Erythroblast (primary cell): Measurements from ENCODE around the gene TUBB3.
A peak's percentile ranks its signal among the peaks of the same experiment; 100 is the strongest.
"Not testable (repeated sequence)": the region's sequence is repeated elsewhere in the genome, so short reads cannot be mapped to it uniquely, and the experiment has no call there.

Experiments
- DNase-seq, 2 experiments: peaks; one replicate each; lab custom pipeline; 2025; lab: John Stamatoyannopoulos, UW
- GATA1 ChIP-seq: IDR thresholded peaks from 2 replicates; pipeline ENCODE4 v1.6.1; 2011; ENCODE audit warnings: low read depth, mild to moderate bottlenecking, control low read depth, low read length, moderate library complexity
- POLR2A ChIP-seq: IDR thresholded peaks from 2 replicates; pipeline ENCODE4 v1.6.1; 2011; ENCODE audit warnings: mild to moderate bottlenecking, low read length

TUBB3 gene

DNA sequence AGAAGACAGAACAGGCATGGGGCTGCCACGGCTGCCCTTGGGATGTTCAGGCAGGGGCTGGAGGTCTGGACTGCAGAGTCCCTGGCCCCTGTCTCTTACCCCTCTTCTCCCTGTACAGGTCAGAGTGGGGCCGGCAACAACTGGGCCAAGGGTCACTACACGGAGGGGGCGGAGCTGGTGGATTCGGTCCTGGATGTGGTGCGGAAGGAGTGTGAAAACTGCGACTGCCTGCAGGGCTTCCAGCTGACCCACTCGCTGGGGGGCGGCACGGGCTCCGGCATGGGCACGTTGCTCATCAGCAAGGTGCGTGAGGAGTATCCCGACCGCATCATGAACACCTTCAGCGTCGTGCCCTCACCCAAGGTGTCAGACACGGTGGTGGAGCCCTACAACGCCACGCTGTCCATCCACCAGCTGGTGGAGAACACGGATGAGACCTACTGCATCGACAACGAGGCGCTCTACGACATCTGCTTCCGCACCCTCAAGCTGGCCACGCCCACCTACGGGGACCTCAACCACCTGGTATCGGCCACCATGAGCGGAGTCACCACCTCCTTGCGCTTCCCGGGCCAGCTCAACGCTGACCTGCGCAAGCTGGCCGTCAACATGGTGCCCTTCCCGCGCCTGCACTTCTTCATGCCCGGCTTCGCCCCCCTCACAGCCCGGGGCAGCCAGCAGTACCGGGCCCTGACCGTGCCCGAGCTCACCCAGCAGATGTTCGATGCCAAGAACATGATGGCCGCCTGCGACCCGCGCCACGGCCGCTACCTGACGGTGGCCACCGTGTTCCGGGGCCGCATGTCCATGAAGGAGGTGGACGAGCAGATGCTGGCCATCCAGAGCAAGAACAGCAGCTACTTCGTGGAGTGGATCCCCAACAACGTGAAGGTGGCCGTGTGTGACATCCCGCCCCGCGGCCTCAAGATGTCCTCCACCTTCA lies 11.7 kb downstream of the TUBB3 start:
- TF ChIP-seq POLR2A: no peak
- TF ChIP-seq GATA1: no peak
- no peak for DNase-seq

DNA sequence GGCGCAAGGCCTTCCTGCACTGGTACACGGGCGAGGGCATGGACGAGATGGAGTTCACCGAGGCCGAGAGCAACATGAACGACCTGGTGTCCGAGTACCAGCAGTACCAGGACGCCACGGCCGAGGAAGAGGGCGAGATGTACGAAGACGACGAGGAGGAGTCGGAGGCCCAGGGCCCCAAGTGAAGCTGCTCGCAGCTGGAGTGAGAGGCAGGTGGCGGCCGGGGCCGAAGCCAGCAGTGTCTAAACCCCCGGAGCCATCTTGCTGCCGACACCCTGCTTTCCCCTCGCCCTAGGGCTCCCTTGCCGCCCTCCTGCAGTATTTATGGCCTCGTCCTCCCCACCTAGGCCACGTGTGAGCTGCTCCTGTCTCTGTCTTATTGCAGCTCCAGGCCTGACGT lies 12.5 kb downstream of the TUBB3 start:
- DNase-seq: not testable (repeated sequence)

DNA sequence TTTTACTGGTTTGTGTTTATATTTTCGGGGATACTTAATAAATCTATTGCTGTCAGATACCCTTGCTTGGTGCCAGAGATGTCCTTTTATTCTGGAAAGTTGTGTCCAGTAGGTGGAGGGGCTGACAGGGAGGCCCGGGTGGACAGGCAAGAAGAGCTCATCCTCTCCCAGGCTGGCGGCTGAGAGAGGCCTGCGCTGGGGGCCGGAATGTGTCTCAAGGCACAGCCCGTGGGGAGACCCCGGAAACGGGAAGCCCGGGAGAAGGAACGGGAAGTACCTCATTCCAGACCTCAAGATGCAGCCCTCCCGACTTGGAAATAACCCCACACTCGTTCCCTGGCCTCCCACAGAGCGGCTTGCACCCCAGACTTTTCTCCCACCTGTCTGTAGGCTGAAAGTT lies 12.9 kb downstream of the TUBB3 start:
- no peak for DNase-seq

DNA sequence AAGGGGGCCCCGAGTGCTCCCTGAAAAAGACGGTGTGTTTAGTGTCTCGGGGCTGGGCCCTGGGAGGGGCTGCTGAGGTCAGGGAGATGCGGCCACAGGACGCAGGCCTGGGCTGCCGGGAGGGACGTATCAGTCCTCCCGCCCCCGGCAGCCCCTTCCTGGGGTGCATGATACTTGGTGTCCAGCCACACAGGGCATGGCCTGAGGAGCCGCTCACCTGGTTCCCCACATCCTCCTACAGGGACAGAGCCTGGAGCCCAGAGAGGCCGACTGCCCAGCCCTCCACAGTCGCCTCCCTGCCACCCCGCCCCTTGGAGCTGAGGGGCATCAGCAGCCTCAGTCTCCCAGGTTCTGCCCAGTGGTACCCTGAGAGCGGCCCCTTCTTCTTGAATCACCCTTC lies 13.4 kb downstream of the TUBB3 start:
- TF ChIP-seq POLR2A (no peak), GATA1 (no peak)
- DNase-seq: no peak

More for the DNA sequence above, 12.9 kb downstream of the TUBB3 start:
- TF ChIP-seq GATA1 (no peak), POLR2A (no peak)

DNA sequence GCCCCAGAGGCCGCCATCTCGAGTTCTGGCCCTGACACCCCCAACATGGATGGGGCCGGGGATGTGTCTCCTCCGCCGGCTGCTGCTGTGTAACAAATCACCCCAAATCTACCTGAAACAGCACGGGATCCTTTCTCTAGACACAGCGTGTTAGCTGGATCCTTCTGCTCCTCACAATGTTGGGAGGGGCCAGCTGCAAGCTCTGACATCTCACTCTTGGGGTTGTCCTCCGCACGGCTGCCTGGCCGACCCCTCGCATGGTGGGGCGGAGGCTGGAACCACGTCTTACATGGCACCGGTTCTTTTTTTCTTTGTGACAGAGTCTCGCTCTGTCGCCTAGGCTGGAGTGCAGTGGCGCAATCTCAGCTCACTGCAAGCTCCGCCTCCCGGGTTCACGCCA lies 13.8 kb downstream of the TUBB3 start:
- TF ChIP-seq GATA1 (no peak), POLR2A (no peak)
- no peak for DNase-seq

DNA sequence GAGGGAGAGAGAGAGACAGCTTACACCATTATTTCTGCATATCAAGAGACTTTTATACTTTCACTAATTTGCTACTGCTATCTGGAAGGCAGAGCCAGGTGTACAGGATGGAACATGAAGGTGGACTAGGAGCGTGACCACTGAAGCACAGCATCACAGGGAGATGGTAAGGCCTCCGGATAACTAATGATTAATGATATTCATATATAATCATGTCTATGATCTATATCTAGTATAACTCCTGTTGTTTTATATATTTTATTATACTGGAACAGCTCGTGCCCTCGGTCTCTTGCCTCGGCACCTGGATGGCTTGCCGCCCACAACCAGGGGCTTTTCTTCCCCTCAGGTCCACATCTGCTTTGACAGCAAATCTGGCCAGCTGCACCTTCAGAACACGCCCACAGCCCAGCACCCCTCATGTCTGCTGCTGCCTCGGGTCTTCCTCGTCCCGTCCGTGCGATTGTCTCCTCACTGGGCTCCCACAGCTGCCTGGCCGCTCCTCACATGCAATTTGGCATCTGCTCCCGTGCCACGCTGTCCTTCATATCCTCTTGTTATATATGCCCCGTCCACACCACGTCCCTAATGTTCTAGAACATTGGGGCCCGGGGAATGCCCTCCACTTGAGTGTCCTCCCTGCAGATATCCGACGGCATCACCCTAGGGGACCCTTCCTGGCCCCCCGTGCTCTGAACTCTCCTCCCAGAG lies 15.2 kb downstream of the TUBB3 start:
- DNase-seq: no peak
- TF ChIP-seq POLR2A (no peak), GATA1 (no peak)

DNA sequence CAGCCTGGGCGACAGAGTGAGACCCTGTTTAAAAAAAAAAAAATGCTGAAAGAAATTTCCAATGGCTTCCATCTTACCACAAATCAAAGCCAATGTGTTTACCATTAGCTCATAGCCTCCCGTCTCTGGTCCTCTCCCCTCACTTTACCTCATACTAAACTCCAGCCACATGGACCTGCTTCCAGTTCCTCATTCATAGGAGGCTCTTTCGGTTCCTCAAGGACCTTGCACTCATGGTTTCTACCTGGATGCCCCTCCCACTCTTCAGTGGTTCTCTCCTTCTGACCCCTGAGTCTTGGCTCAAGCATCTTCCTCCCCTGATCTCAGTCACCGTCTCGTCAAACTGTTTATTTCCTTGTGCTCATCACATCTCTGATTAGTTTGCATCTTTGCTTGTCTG lies 21.6 kb downstream of the TUBB3 start:
- no peak for DNase-seq
- no peak for TF ChIP-seq GATA1

DNA sequence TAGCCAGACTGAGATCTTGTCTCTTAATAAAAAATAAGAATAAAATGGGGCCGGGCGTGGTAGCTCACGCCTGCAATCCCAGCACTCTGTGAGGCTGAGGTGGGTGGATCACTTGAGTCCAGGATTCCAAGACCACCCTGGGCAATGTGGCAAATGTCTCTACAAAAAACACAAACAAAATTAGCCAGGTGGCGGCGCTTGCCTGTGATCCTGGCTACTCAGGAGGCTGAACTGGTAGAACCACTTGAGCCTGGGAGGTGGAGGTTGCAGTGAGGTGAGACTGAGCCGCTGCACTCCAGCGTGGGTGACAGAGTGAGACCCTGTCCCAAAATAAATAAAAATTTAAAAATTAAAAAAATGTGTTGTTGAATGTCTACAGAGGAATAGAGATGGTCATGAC lies 22.5 kb downstream of the TUBB3 start:
- DNase-seq: no peak
- TF ChIP-seq POLR2A (no peak), GATA1 (no peak)

DNA sequence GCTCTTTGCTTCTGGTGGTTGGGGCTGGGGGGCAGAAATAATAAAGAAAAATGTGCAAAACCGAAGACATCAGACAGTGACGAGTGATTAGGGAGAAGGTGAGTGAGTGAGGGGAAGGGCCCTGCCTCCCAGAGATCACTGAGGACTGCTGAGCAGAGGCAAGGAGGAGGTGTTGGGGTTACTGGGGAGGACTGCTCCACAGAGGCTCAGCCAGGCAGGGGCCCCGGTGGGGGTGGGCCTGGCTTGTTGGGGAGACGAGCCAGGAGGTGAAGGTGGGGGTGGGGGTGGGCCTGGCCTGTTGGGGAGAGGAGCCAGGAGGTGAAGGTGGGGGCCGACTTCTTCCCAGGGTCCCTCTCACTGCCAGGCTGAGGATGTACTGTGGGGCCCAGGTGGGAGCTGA lies 23.4 kb downstream of the TUBB3 start:
- DNase-seq: no peak
- TF ChIP-seq POLR2A: no peak
- TF ChIP-seq GATA1: no peak

DNA sequence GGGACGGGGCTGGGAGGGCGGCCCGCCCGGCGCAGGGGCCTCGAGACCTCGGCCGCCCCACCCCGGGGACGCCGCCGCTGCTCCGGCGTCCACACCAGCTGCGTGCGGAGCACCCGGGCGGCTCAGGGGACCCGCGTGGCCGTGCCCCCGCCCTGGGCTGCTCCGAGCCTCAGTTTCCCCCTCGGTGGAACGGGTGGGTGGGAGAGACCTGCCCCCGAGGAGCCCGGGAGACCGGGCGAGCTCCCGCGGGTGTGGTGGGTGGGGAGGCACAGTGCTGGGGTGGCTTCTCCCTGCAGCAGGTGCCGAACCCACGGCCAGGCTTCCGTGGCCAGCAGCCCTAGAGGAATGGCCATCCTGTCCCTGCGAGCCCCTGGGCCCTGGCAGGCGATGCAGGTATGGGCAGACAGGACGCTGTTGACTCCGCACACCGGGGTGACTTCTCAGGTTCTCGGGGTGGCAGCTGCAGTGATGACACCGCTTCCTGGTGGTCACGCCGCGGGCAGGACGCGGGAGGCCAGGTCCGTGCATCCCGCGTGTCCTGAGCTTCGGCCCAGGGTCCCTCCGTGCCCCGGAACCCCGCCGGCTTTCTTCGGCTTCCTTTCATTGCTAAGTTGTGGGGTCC lies 26.1 kb downstream of the TUBB3 start:
- TF ChIP-seq GATA1: no peak
- TF ChIP-seq POLR2A: no peak
- DNase-seq: peak in 1 of 2 experiments; percentile 26

DNA sequence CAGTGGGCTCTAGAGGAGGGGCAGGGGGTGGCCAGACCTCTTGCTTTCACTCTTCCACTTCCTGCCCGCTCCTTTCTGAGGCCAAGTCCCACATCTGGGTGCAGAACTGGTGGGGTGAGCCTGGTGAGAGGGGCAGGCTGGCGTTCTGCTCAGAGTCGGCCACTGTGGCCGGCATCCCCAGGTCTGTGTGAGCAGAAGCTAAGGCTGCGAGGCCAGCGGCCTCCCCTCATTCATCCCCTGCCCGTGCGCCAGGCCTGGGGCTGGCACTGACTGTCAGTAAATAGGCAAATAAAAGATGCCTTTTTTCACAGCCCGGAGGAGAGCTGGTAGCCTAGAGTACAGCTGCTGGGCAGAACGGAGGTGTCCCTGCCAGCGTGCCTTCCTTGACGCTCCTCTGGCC lies 26.6 kb downstream of the TUBB3 start:
- DNase-seq: no peak
- no peak for TF ChIP-seq GATA1
- TF ChIP-seq POLR2A: no peak

DNA sequence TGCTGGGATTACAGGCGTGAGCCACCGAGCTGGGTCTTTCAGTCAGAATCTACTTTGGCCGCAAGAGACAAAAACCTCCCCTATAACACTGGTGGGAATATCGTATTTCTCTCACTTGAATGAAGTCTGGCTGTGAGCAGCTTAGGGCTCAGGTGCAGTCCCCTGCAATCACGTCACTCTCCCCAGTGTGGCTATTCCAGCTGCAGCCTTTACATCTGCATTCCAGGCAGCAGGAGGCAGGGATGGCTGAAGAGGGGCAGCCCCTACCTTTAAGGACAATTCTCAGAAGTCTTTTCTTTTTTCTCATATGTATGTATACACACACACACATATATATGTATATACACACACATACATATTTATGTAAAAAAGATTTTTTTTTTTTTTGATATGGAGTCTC lies 28.4 kb downstream of the TUBB3 start:
- TF ChIP-seq POLR2A: no peak
- TF ChIP-seq GATA1: no peak
- no peak for DNase-seq

DNA sequence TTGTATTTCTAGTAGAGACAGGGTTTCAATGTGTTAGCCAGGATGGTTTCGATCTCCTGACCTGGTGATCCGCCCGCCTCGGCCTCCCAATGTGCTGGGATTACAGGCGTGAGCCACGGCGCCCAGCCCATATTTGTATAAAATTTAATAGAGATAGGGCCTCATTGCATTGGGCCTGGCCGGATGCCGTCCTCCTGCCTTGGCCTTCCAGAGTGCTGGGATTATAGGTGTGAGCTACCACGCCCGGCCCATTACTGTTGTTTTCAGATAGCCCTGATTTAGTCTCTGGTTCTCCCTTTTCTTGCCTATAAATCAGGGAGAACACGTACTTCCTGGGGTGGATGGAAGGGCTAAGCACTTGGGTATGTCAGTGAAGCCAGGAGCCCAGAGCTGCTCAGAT lies 28.9 kb downstream of the TUBB3 start:
- TF ChIP-seq GATA1: no peak
- DNase-seq: no peak

DNA sequence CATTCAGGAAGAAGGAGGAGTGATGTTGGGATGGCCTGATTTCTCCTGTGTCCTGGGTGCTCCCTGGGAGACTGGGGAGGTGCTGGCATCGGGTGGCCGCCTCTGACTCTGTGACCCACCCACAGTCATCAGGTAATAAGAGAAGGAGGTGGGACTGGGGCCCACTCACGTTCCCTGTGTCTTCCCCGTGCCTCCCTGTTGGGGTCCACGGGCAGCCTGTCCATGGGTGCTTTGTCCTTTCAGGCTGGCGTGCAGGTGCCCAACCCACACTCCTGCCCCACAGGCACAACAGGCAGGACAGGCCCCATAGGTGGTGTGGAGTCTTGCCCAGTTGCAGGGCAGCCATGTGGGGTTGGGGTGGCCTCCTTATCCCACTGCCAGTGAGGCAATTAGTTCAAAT lies 29.4 kb downstream of the TUBB3 start:
- no peak for DNase-seq
- TF ChIP-seq POLR2A (no peak), GATA1 (no peak)

DNA sequence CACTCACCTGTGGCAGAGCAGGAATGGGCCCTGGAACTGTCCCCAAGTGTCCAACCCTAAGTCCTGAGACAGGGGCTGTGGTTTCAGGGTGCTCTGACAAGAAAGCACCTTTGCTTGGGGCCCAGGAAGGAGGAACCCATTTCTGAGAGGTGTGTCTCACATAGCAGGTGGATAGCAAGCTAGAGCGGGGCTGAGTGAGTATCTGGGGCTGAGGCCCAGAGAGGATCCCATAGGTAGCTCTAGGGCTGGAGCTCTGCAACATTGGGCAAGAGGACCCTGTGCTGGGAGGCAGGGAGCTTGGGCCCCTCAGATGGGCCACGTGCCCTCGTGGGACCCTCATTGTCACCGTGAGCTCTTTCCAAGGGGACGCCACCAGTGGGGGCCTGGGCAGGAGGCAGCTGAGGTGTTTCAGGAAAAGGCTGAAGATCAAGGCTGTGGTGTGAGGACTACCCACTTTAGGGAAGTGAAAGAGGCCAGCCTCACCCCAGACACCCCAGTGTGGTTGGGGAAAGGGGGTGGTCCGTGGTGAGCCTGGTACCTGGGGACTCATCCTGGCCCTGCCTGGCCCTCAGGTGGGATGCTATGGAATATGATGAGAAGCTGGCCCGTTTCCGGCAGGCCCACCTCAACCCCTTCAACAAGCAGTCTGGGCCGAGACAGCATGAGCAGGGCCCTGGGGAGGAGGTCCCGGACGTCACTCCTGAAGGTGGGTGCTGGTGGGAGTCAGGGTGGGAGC lies 30.7 kb downstream of the TUBB3 start:
- DNase-seq: no peak
- TF ChIP-seq POLR2A (no peak), GATA1 (no peak)
